Kidney epithelial cell (primary cell): Measurements from ENCODE around the gene ASAP3. TPM values are rescaled to one million over a fixed set of nuclear protein-coding genes. Genes with fewer than 3 reads are reported as not detected.

Source experiments
- DNase-seq: peaks from one replicate; pipeline ENCODE4 v3.0.0-alpha.2; 2010; ENCODE audit warnings: low read depth
- H3K27me3 ChIP-seq: 2 replicates; pipeline ENCODE4 v1.6.0; 2011; ENCODE audit warnings: low read length; ENCODE audit not compliant: control insufficient read depth, insufficient read depth
- H3K36me3 ChIP-seq: 2 replicates; pipeline ENCODE4 v1.5.1; 2011; ENCODE audit warnings: low read length; ENCODE audit not compliant: control insufficient read depth, insufficient read depth
- H3K4me3 ChIP-seq: 2 replicates; pipeline ENCODE4 v1.5.1; 2011; ENCODE audit warnings: low read depth, mild to moderate bottlenecking, control low read depth, low read length
- total RNA-seq: library from RNA; depleted of rRNA; stranded (reverse); fragments of >200 nt; gene quantifications from 2 replicates; pipeline ENCODE4 v1.2.3, GENCODE V29; 2015
- TF ChIP-seq, protein P1 (sequence below): IDR thresholded peaks from 2 replicates; pipeline ENCODE4 v1.5.1; 2011; ENCODE audit warnings: mild to moderate bottlenecking, moderate library complexity, low read length, control low read depth, inconsistent platforms; ENCODE audit not compliant: insufficient read depth, poor library complexity, severe bottlenecking

The ASAP3 gene
- total RNA-seq, 1 donor from 2014 or later, result 17.7 TPM

DNA sequence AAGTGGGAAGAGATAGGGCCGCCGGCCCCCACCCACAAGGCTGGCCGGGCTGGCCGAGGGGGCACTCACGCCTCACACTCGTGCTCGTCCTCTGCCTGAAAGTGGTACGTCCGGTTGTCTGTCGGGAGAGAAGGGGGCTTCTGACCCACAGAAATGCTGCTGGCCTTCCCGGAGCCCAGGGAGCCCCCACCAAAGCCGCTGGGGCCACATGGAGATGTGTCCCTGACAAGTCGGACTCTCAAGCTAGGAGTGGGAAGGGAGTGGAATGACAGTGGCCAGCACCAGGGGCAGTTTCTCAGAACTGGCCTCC, 46.7 kb downstream of the ASAP3 start:
- Histone ChIP-seq H3K36me3 (no peaks in the 10 kb centered on the region), H3K4me3 (no peak overlapping the region), H3K27me3 (no peaks in the 10 kb centered on the region)
- TF ChIP-seq, protein P1, sequence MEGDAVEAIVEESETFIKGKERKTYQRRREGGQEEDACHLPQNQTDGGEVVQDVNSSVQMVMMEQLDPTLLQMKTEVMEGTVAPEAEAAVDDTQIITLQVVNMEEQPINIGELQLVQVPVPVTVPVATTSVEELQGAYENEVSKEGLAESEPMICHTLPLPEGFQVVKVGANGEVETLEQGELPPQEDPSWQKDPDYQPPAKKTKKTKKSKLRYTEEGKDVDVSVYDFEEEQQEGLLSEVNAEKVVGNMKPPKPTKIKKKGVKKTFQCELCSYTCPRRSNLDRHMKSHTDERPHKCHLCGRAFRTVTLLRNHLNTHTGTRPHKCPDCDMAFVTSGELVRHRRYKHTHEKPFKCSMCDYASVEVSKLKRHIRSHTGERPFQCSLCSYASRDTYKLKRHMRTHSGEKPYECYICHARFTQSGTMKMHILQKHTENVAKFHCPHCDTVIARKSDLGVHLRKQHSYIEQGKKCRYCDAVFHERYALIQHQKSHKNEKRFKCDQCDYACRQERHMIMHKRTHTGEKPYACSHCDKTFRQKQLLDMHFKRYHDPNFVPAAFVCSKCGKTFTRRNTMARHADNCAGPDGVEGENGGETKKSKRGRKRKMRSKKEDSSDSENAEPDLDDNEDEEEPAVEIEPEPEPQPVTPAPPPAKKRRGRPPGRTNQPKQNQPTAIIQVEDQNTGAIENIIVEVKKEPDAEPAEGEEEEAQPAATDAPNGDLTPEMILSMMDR, result no peak
- DNase-seq, result no peak

DNA sequence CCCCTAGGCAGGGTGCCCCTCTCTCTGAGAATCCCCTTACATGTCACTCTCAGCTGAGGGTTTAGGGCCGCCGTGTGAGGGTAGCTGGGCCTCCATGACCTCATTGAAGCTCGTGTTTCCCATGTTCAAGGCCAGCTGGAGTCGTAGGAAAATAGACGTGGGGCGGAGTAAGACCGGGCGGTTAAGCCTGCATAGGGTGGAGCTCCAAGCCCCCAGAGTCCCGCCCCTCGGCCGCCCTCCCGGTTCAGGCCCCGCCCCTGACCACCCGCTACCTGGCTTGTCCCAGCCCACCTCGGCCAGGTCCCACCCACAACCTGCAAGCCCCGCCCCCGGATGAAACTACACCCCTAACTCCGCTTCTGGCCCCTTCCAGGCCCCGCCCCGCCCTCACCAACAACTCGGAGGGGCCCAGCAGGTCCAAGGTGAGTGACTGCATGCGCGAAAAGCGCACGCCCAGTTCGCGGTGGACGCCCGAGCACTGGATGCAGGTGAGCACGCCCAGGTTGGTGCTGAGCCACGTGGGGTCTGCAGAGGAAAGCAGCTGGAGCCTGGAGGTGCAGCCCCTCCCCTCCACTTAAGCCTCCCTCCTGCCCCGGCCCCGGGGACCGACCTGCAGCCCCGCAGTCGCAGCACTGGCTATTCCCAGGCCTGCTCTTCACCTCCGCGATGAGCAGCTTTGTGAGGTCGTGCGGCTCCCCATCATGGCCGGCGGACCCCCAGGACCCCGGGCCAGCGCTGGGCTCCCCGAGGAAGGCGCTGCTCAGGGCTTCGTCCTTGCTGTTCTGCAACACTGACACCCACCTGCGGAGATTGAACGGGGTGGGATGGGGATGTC, 47.2 kb downstream of the ASAP3 start:
- TF ChIP-seq, protein P1, result no peak
- no peaks in the 10 kb centered on the region for H3K36me3 ChIP-seq
- no peak for DNase-seq

DNA sequence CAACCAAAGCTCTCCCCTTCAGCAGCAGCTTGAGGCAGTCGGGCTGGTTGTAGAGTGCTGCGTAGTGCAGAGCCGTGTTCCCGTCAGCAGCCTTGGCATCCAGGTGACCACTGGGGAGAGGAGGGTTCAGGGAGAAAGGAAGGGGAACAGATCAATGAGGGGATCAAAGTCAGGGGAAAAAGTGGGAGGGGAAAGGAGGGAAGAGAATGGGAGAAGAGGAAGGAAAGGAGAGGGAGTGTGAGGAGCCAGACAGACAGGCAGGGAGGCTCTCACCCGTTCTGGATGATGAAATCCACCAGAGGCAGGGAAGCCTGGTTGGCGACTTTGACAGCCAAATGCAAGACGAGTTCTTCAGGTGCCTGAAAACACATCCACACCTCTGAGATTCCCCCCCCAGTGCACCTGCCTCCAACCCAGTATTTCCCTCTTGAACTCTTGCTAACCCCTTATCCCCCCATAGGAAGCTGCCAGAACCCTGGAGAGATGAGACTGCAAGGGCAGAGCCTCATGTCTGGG, 49.7 kb downstream of the ASAP3 start:
- no peaks in the 10 kb centered on the region for H3K27me3 ChIP-seq
- TF ChIP-seq, protein P1, result no peak
- H3K36me3 ChIP-seq, result no peaks in the 10 kb centered on the region
- no peak for DNase-seq
- no peak overlapping the region for H3K4me3 ChIP-seq

More for the DNA sequence above, 47.2 kb downstream of the ASAP3 start:
- Histone ChIP-seq H3K4me3 (no peak overlapping the region), H3K27me3 (no peaks in the 10 kb centered on the region)

DNA sequence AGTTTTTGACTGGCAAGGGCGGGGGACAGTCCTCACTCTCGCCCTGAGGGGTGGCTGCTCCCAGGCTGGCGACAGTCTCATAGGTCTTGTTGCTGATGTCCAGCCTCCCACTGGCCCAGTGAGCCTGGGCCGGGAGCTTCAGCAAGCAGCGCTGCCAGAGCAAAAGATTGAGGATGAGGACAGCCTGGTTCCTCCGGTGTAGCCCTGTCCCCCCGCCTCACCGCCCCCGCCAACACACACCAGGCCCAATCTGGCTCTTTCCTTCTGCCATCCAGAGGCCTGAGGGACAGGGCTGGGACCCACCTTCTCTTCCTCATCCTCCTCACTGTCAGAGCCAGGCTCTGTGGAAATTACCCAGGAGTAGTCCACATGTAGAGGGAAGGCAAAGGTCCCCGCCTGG, 50.9 kb downstream of the ASAP3 start:
- no peaks in the 10 kb centered on the region for H3K27me3 ChIP-seq
- no peaks in the 10 kb centered on the region for H3K36me3 ChIP-seq
- H3K4me3 ChIP-seq, result no peak overlapping the region
- no peak for DNase-seq
- TF ChIP-seq, protein P1, result no peak

DNA sequence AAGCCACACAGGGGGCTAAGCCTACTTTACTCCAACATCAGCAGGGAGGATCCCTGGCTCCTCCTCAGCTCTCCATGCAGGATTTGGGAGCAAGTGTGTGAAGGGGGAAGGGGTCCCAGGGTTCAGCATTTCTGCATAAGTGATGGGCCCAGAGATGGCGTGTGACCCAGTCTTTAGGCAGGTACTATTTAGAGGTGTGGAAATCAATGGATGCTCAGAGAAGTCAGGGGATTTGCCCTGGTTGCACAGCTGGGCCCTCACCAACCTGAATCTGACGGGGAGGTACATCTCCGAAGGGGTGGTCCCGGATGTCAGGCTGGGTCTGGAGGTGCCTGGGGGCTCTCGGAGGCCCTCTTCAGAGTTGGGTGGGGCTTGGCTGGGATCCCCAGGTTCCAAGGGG, 52.5 kb downstream of the ASAP3 start:
- Histone ChIP-seq H3K27me3 (no peaks in the 10 kb centered on the region), H3K36me3 (no peaks in the 10 kb centered on the region), H3K4me3 (no peak overlapping the region)
- TF ChIP-seq, protein P1, result no peak
- DNase-seq, result no peak

DNA sequence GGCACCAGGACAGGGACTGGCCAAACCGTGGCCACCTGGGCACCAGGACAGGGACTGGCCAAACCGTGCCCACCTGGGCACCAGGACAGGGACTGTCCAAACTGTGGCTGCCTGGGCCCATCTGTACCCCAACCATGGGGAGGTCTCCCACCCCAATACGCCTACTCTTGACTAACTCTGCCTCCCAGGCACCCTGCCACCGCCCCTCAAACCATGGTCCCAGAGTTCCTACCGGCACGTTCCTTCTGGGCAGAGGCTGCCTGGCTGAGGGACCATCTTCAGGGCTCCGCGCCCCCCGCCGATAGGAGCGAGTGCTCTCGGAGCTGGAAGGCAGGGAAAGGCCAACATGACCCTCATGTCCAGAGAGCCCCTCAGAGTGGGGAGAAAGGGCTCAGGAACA, 53.2 kb downstream of the ASAP3 start:
- H3K27me3 ChIP-seq, result no peaks in the 10 kb centered on the region
- no peaks in the 10 kb centered on the region for H3K36me3 ChIP-seq
- no peak for DNase-seq
- TF ChIP-seq, protein P1, result no peak
- no peak overlapping the region for H3K4me3 ChIP-seq
